ENCODE measurements around the gene NEUROD4. TPM values are rescaled to one million over a fixed set of nuclear protein-coding genes. Genes with fewer than 3 reads are reported as not detected.

The NEUROD4 gene
- total and polyA plus RNA-seq, 10 of the 15 experiments (the other 5 are each of a cell fraction or from before 2014, with no cell fraction given), result 0.06 TPM; not detected in 9

DNA sequence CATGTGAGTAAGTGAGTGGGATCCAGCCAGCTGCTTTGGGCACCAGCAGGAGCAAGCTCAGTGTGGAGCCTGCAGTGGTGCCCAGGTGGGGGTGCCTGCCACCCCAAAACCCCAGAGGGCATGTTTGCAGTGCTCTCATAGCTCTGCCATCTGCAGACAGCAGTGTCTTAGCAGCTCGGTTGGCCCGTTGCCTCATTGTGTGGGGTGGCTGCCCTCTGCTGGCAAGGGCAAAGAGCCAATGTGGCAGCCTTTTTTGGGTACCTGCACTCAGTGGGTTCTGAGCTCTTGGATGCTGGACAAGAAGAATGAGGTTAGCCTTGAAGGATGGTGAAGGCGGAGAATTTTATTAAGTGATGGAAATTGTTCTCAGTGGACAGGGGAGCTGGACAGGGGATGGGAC, 52.3 kb downstream of the NEUROD4 start:
- FAIRE-seq (peak; percentile 35), DNase-seq (ENCODE audit: low read depth, low spot score) (no peak), ATAC-seq (peak; percentile 97)
- H3K9me3 ChIP-seq (replicated peaks; ENCODE audit: control insufficient read depth, insufficient read depth, low read length), result no peaks in the 10 kb centered on the region
- no peak overlapping the region for H2AFZ ChIP-seq (ENCODE audit: control insufficient read depth, low read depth, low read length)
- TF ChIP-seq, protein P1, sequence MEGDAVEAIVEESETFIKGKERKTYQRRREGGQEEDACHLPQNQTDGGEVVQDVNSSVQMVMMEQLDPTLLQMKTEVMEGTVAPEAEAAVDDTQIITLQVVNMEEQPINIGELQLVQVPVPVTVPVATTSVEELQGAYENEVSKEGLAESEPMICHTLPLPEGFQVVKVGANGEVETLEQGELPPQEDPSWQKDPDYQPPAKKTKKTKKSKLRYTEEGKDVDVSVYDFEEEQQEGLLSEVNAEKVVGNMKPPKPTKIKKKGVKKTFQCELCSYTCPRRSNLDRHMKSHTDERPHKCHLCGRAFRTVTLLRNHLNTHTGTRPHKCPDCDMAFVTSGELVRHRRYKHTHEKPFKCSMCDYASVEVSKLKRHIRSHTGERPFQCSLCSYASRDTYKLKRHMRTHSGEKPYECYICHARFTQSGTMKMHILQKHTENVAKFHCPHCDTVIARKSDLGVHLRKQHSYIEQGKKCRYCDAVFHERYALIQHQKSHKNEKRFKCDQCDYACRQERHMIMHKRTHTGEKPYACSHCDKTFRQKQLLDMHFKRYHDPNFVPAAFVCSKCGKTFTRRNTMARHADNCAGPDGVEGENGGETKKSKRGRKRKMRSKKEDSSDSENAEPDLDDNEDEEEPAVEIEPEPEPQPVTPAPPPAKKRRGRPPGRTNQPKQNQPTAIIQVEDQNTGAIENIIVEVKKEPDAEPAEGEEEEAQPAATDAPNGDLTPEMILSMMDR (IDR thresholded peaks at IDR 0.05 in 2 of 3, conservative IDR thresholded peaks at IDR 0.05 in 1 of 3; ENCODE audit: control insufficient read depth in 2 of 3, extremely low read depth in 1 of 3, insufficient read depth in 1 of 3, low read depth in 3 of 3, low read length in 3 of 3), result peak; percentile 78 to 81 (median 79)
- peak; percentile 92 for TF ChIP-seq RAD21 (IDR thresholded peaks at IDR 0.05; ENCODE audit: insufficient read depth, low read depth, low read length)
- TF ChIP-seq, protein P2, sequence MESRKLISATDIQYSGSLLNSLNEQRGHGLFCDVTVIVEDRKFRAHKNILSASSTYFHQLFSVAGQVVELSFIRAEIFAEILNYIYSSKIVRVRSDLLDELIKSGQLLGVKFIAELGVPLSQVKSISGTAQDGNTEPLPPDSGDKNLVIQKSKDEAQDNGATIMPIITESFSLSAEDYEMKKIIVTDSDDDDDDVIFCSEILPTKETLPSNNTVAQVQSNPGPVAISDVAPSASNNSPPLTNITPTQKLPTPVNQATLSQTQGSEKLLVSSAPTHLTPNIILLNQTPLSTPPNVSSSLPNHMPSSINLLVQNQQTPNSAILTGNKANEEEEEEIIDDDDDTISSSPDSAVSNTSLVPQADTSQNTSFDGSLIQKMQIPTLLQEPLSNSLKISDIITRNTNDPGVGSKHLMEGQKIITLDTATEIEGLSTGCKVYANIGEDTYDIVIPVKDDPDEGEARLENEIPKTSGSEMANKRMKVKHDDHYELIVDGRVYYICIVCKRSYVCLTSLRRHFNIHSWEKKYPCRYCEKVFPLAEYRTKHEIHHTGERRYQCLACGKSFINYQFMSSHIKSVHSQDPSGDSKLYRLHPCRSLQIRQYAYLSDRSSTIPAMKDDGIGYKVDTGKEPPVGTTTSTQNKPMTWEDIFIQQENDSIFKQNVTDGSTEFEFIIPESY (IDR thresholded peaks at IDR 0.05), result no peak
- peak; percentile 59; the same call in 1 of the 2 replicates for TF ChIP-seq YY1 (IDR thresholded peaks at IDR 0.05; ENCODE audit: low read depth, low read length)
- no peak for TF ChIP-seq IRF4 (IDR thresholded peaks at IDR 0.05; ENCODE audit: low read depth, low read length)
- peak; percentile 91 for TF ChIP-seq SMC3 (IDR thresholded peaks at IDR 0.05; ENCODE audit: borderline replicate concordance, low read length)
- H3K36me3 ChIP-seq (ENCODE audit: control insufficient read depth in 2 of 2, insufficient read depth in 2 of 2, low read length in 1 of 2), result no peaks in the 10 kb centered on the region
- no peak overlapping the region for H3K27ac ChIP-seq (ENCODE audit: control insufficient read depth, insufficient read depth)
- RAD21 ChIA-PET (ENCODE audit: unreplicated experiment), result interaction anchor here (0.7 to 6.7 kb wide), 28 partner anchors 9 to 550 kb away, joined by 3 to 205 read pairs (median 5); partner anchors contain the start of gene MUCL1
- POLR2A ChIA-PET, result interaction anchor here (0.6 to 1.5 kb wide), 2 partner anchors 79 to 322 kb away, joined by 3 to 8 read pairs; no protein-coding TSS in a partner anchor
- no TSS peak for BruUV-seq (replicated peaks)
- no peak overlapping the region for H3K4me2 ChIP-seq (ENCODE audit: control insufficient read depth, insufficient read depth)
- no peaks in the 10 kb centered on the region for H3K4me1 ChIP-seq (ENCODE audit: control insufficient read depth, insufficient read depth, low read length)
- H3K79me2 ChIP-seq (ENCODE audit: control insufficient read depth, insufficient read depth, low read length), result no peaks in the 10 kb centered on the region
- H3K27me3 ChIP-seq (replicated peaks in 1 of 2; ENCODE audit: control insufficient read depth in 2 of 2, insufficient read depth in 2 of 2, low read length in 1 of 2), result no peaks in the 10 kb centered on the region
- intact Hi-C loops (cut with micrococcal nuclease; ENCODE audit: unreplicated experiment), result loop anchor here (1.0 to 5.0 kb wide), 3 partner anchors 79 to 469 kb away; no protein-coding TSS in a partner anchor
- CTCF ChIA-PET, result interaction anchor here (0.7 to 19.4 kb wide), 60 partner anchors 10 to 471 kb away, joined by 3 to 700 read pairs (median 5); partner anchors contain the start of genes MUCL1 and TESPA1
- SMC1A ChIA-PET (ENCODE audit: uncharacterized antibody, unreplicated experiment), result interaction anchor here (0.6 to 15.3 kb wide), 32 partner anchors 9 to 740 kb away, joined by 3 to 429 read pairs (median 4); partner anchors contain the start of genes MUCL1 and TESPA1
- H4K20me1 ChIP-seq (ENCODE audit: control insufficient read depth, insufficient read depth), result no peaks in the 10 kb centered on the region
- WGBS (ENCODE audit: insufficient coverage, insufficient replicate concordance, low lambda C conversion rate, missing lambda C conversion rate), result 13% methylated on average over 3 of the region's 3 CpGs
- in situ Hi-C loops (cut with MboI), result loop anchor here (5.0 kb wide), 2 partner anchors 80 to 220 kb away; partner anchors contain the start of gene MUCL1
- H3K4me3 ChIP-seq, result no peak overlapping the region
- no peak overlapping the region for H3K9ac ChIP-seq (ENCODE audit: control insufficient read depth, insufficient read depth, low read length)

All from GM12878 (cell line).